ENCODE results near the gene ADGRV1.

Gene ADGRV1

GRCh38 chr5:91122651-91123050, 564.1 kb downstream of the ADGRV1 start:
- H3K4me3 ChIP-seq (ENCODE audit: low read depth, low read length), result no peak overlapping the region
- no peak for DNase-seq (ENCODE audit: low read depth)
- no peak for TF ChIP-seq MYC (IDR thresholded peaks at IDR 0.05; ENCODE audit: low read depth, low read length)

GRCh38 chr5:91123291-91123690, 564.7 kb downstream of the ADGRV1 start:
- no peak overlapping the region for H3K4me3 ChIP-seq (ENCODE audit: low read depth, low read length)
- no peak for DNase-seq (ENCODE audit: low read depth)
- no peak for TF ChIP-seq MAX (IDR thresholded peaks at IDR 0.05; ENCODE audit: low read depth, low read length)
- no peak for TF ChIP-seq MYC (IDR thresholded peaks at IDR 0.05; ENCODE audit: low read depth, low read length)
- no peak for TF ChIP-seq POLR2A (IDR thresholded peaks at IDR 0.05; ENCODE audit: extremely low read depth, insufficient read length)
- TF ChIP-seq CTCF (IDR thresholded peaks at IDR 0.05; ENCODE audit: low read depth, low read length), result no peak

- TF ChIP-seq POLR2A (IDR thresholded peaks at IDR 0.05; ENCODE audit: extremely low read depth, insufficient read length) (no peak), MYC (IDR thresholded peaks at IDR 0.05; ENCODE audit: low read depth, low read length) (no peak), CTCF (IDR thresholded peaks at IDR 0.05; ENCODE audit: low read depth, low read length) (no peak), MAX (IDR thresholded peaks at IDR 0.05; ENCODE audit: low read depth, low read length) (no peak)
- no peak for DNase-seq (ENCODE audit: low read depth)
- H3K4me3 ChIP-seq (ENCODE audit: low read depth, low read length), result no peak overlapping the region
Measured at GRCh38 chr5:91123901-91124300, 565.3 kb downstream of the ADGRV1 start.

GRCh38 chr5:91125916-91126315, 567.3 kb downstream of the ADGRV1 start:
- no peak for DNase-seq (ENCODE audit: low read depth)
- H3K4me3 ChIP-seq (ENCODE audit: low read depth, low read length), result no peak overlapping the region
- TF ChIP-seq MYC (IDR thresholded peaks at IDR 0.05; ENCODE audit: low read depth, low read length) (no peak), POLR2A (IDR thresholded peaks at IDR 0.05; ENCODE audit: extremely low read depth, insufficient read length) (no peak), CTCF (IDR thresholded peaks at IDR 0.05; ENCODE audit: low read depth, low read length) (no peak), MAX (IDR thresholded peaks at IDR 0.05; ENCODE audit: low read depth, low read length) (no peak)

GRCh38 chr5:91126448-91126847, 567.9 kb downstream of the ADGRV1 start:
- no peak overlapping the region for H3K4me3 ChIP-seq (ENCODE audit: low read depth, low read length)
- DNase-seq (ENCODE audit: low read depth), result no peak
- TF ChIP-seq POLR2A (IDR thresholded peaks at IDR 0.05; ENCODE audit: extremely low read depth, insufficient read length) (no peak), MAX (IDR thresholded peaks at IDR 0.05; ENCODE audit: low read depth, low read length) (no peak), MYC (IDR thresholded peaks at IDR 0.05; ENCODE audit: low read depth, low read length) (no peak), CTCF (IDR thresholded peaks at IDR 0.05; ENCODE audit: low read depth, low read length) (no peak)

GRCh38 chr5:91126888-91127287, 568.3 kb downstream of the ADGRV1 start:
- TF ChIP-seq CTCF (IDR thresholded peaks at IDR 0.05; ENCODE audit: low read depth, low read length), result no peak
- TF ChIP-seq POLR2A (IDR thresholded peaks at IDR 0.05; ENCODE audit: extremely low read depth, insufficient read length), result no peak
- TF ChIP-seq MAX (IDR thresholded peaks at IDR 0.05; ENCODE audit: low read depth, low read length), result no peak
- DNase-seq (ENCODE audit: low read depth), result no peak
- no peak overlapping the region for H3K4me3 ChIP-seq (ENCODE audit: low read depth, low read length)

All from NB4 (cell line).